K562 (cell line): Measurements from ENCODE around the gene TMEM138. TPM values are rescaled to one million over a fixed set of nuclear protein-coding genes. Genes with fewer than 3 reads are reported as not detected.

Source experiments
- ATAC-seq: fragments of 200-7000 bp; cut with Tn5 transposase; 3 replicates; pipeline ENCODE4 v1.9.1; 2020; ENCODE audit warnings: moderate library complexity
- BruUV-seq: library from RNA; stranded (reverse); fragments of 400-500 nt; replicated peaks from 2 replicates; lab custom pipeline; 2021; lab: Mats Ljungman, UMichigan
- CTCF ChIA-PET: fragments of 300-600 bp; formaldehyde crosslinking; extraction: SDS; loops from one replicate; lab custom pipeline; 2021; ENCODE audit warnings: low intra/inter-chr PET ratio; lab: Yijun Ruan, JAX
- POLR2A ChIA-PET: fragments of 300-600, 350-650 bp; sonication (Branson Sonifier 250); formaldehyde crosslinking; extraction: SDS; loops from one replicate; lab custom pipeline; 2021; ENCODE audit warnings: antibody characterized with exemption, inconsistent platforms; lab: Yijun Ruan, JAX
- DNase-seq, 4 experiments: peaks; one replicate each; pipeline versions ENCODE4 v3.0.0 to v3.0.0-alpha.2; 2011 to 2018; ENCODE audit warnings: low spot score in 3 of 4, mixed read lengths in 3 of 4; ENCODE audit errors: extremely low read depth in 1 of 4
- FAIRE-seq: peaks from 2 replicates; lab custom pipeline; 2011; peaks lifted over from hg19 to GRCh38; lab: Jason Lieb, UNC
- H2AFZ ChIP-seq: 2 replicates; pipeline ENCODE4 v1.6.0; 2011; ENCODE audit warnings: low read depth, low read length, control low read depth, inconsistent platforms
- H3K27ac ChIP-seq: fragments of 200-600 bp; 3 replicates; pipeline ENCODE4 v1.8.0; 2011; ENCODE audit warnings: low read depth, mild to moderate bottlenecking, control low read depth, inconsistent platforms, low read length, moderate library complexity, mixed read lengths; ENCODE audit errors: extremely low read depth
- H3K27me3 ChIP-seq, 2 experiments: fragments of 300-600 bp in 1 of 2; 2 replicates in 1 of 2; 3 replicates in 1 of 2; pipeline versions ENCODE4 v1.6.0 to v1.8.0; 2011; ENCODE audit warnings: inconsistent platforms in 2 of 2, low read length in 2 of 2, mild to moderate bottlenecking in 1 of 2, mixed read lengths in 1 of 2, moderate library complexity in 1 of 2; ENCODE audit not compliant: control insufficient read depth in 2 of 2, insufficient read depth in 2 of 2
- H3K36me3 ChIP-seq: fragments of 300-600 bp; 3 replicates; pipeline ENCODE4 v1.8.0; 2011; ENCODE audit warnings: mild to moderate bottlenecking, low read length, inconsistent platforms; ENCODE audit not compliant: control insufficient read depth, insufficient read depth
- H3K4me1 ChIP-seq, 2 experiments: fragments of 200-600 bp in 1 of 2; replicated peaks in 1 of 2; 2 replicates in 1 of 2; 3 replicates in 1 of 2; pipeline versions ENCODE4 v1.5.1 to v1.8.0; 2011; ENCODE audit warnings: inconsistent platforms in 2 of 2, low read length in 2 of 2, mild to moderate bottlenecking in 1 of 2, mixed read lengths in 1 of 2, moderate library complexity in 1 of 2; ENCODE audit not compliant: control insufficient read depth in 2 of 2, insufficient read depth in 2 of 2
- H3K4me2 ChIP-seq: 2 replicates; pipeline ENCODE4 v1.6.1; 2011; ENCODE audit warnings: low read length, control low read depth, inconsistent platforms, mixed read lengths; ENCODE audit not compliant: insufficient read depth
- H3K4me3 ChIP-seq: fragments of 200-600 bp; sonication (generic), shearing (Covaris generic); 2 replicates; pipeline ENCODE4 v1.5.1; 2016; ENCODE audit warnings: control low read depth, inconsistent platforms
- H3K79me2 ChIP-seq: fragments of 200-600 bp; 3 replicates; pipeline ENCODE4 v1.8.0; 2011; ENCODE audit warnings: low read length, inconsistent platforms; ENCODE audit not compliant: control insufficient read depth, insufficient read depth
- H3K9ac ChIP-seq, 2 experiments: 2 replicates each; pipeline versions ENCODE4 v1.6.0 to v1.6.1; 2011; ENCODE audit warnings: low read depth in 2 of 2, low read length in 2 of 2, control low read depth in 1 of 2, inconsistent platforms in 1 of 2, mild to moderate bottlenecking in 1 of 2, mixed read lengths in 1 of 2; ENCODE audit not compliant: insufficient read depth in 1 of 2
- H3K9me1 ChIP-seq: one replicate; pipeline ENCODE4 v1.6.0; 2011; ENCODE audit warnings: inconsistent platforms, mild to moderate bottlenecking, low read length, moderate library complexity; ENCODE audit not compliant: control insufficient read depth, insufficient read depth
- H3K9me3 ChIP-seq: replicated peaks from 2 replicates; pipeline ENCODE4 v1.5.1; 2011; ENCODE audit warnings: low read depth, low read length, inconsistent platforms; ENCODE audit not compliant: control insufficient read depth, insufficient read depth
- H4K20me1 ChIP-seq: replicated peaks from 2 replicates; pipeline ENCODE4 v1.6.1; 2011; ENCODE audit warnings: low read length, inconsistent platforms, mixed read lengths; ENCODE audit not compliant: control insufficient read depth, insufficient read depth
- ATF1 ChIP-seq, 2 experiments: fragments of 450-650 bp in 1 of 2; IDR thresholded peaks; 2 replicates each; pipeline ENCODE4 v1.6.1; 2016; ENCODE audit warnings: missing compliant biosample characterization in 1 of 2, missing genetic modification characterization in 1 of 2
- C11orf30 ChIP-seq: fragments of 450-650 bp; IDR thresholded peaks from 2 replicates; pipeline ENCODE4 v1.6.1; 2016; ENCODE audit warnings: low read depth, mild to moderate bottlenecking
- CBX3 ChIP-seq, 2 experiments: IDR thresholded peaks; 1 replicate in 1 of 2; 2 replicates in 1 of 2; pipeline ENCODE4 v1.6.1; 2012; ENCODE audit warnings: inconsistent platforms in 2 of 2, low read length in 2 of 2, borderline replicate concordance in 1 of 2, control low read depth in 1 of 2
- CREB5 ChIP-seq: fragments of 250-450 bp; sonication (Bioruptor Pico); IDR thresholded peaks from 2 replicates; pipeline ENCODE4 v1.5.0; 2020; ENCODE audit warnings: mild to moderate bottlenecking
- EGR1 ChIP-seq: fragments of 450-650 bp; conservative IDR thresholded peaks from 2 replicates; pipeline ENCODE4 v1.6.1; 2017; ENCODE audit warnings: mild to moderate bottlenecking
- HMGN3 ChIP-seq: IDR thresholded peaks from 2 replicates; pipeline ENCODE4 v1.6.1; 2011; ENCODE audit warnings: borderline replicate concordance, low read depth, mild to moderate bottlenecking, mixed read lengths, low read length; ENCODE audit not compliant: insufficient read length; ENCODE audit errors: extremely low read depth
- IFI16 ChIP-seq: fragments of 250-450 bp; sonication (Bioruptor Pico); IDR thresholded peaks from 2 replicates; pipeline ENCODE4 v2.1.2; 2022; ENCODE audit warnings: mild to moderate bottlenecking, inconsistent platforms
- ILK ChIP-seq: fragments of 450-650 bp; IDR thresholded peaks from 2 replicates; pipeline ENCODE4 v1.6.1; 2016; ENCODE audit warnings: missing genetic modification characterization, low read depth, mild to moderate bottlenecking, missing compliant biosample characterization, moderate library complexity, borderline replicate concordance
- MEF2D ChIP-seq: conservative IDR thresholded peaks from 2 replicates; pipeline ENCODE4 v1.6.1; 2016; ENCODE audit warnings: low read depth, missing genetic modification characterization, missing compliant biosample characterization
- NONO ChIP-seq, 2 experiments: fragments of 200-400 bp in 1 of 2; fragments of 450-650 bp in 1 of 2; formaldehyde crosslinking in 1 of 2; IDR thresholded peaks; 2 replicates each; pipeline ENCODE4 v1.6.1; 2017; ENCODE audit warnings: low read depth in 2 of 2, mild to moderate bottlenecking in 2 of 2, moderate library complexity in 2 of 2, low read length in 1 of 2
- PHTF2 ChIP-seq: fragments of 250-450 bp; sonication (Bioruptor Pico); IDR thresholded peaks from 2 replicates; pipeline ENCODE4 v1.5.0; 2021; ENCODE audit warnings: mild to moderate bottlenecking
- RREB1 ChIP-seq: fragments of 250-450 bp; sonication (Bioruptor Pico); IDR thresholded peaks from 2 replicates; pipeline ENCODE4 v1.4.0; 2020
- SRF ChIP-seq, 2 experiments: fragments of 250-450, 450-650 bp in 1 of 2; sonication (Bioruptor Pico) in 1 of 2; sonication (generic) in 1 of 2; formaldehyde crosslinking; IDR thresholded peaks; 2 replicates each; pipeline versions ENCODE4 v1.5.0 to v1.5.1; 2020 to 2022; ENCODE audit warnings: mild to moderate bottlenecking in 1 of 2, missing genetic modification reagents in 1 of 2
- TBL1XR1 ChIP-seq, 2 experiments: IDR thresholded peaks; 2 replicates each; pipeline ENCODE4 v1.6.1; 2012; ENCODE audit warnings: improper control_type of control experiment in 2 of 2, low read length in 2 of 2, mild to moderate bottlenecking in 1 of 2
- WGBS: fragments of 100-300 bp; shearing (Covaris generic); methylation state at CpG from one replicate; pipeline ENCODE4 v1.1.6; 2016; ENCODE audit warnings: low coverage, mixed read lengths; ENCODE audit not compliant: insufficient coverage; ENCODE audit errors: missing lambda C conversion rate; 5-methylcytosine and 5-hydroxymethylcytosine counted together
- in situ Hi-C: fragments of 300-500 bp; cut with MboI; formaldehyde crosslinking; loops from 4 replicates; pipeline ENCODE4 v1.15.0; 2018; ENCODE audit warnings: inconsistent platforms, mixed read lengths
- intact Hi-C: fragments of 100-400 bp; cut with micrococcal nuclease; formaldehyde crosslinking; loops from 2 replicates; pipeline ENCODE4 v1.14.2; 2022
- polyA plus RNA-seq, 8 experiments: library from polyadenylated mRNA; depleted of rRNA in 4 of 8; stranded (reverse) in 5 of 8; unstranded in 3 of 8; fragments of >200 nt; fragmentation: Nextera tagmentation in 2 of 8; fragmentation: Illumina TruSeq in 1 of 8; extraction: Ambion mirVana in 2 of 8; extraction: Trizol in 1 of 8; gene quantifications; 2 replicates each; pipeline versions ENCODE4 v1.2.1 to v1.2.3, GENCODE V29; 2011 to 2014; ENCODE audit warnings: inconsistent platforms in 1 of 8, missing spikeins in 1 of 8
- total RNA-seq, 7 experiments: library from RNA; depleted of rRNA in 6 of 7; stranded (reverse); fragments of >200 nt in 6 of 7; fragmentation: Illumina TruSeq in 2 of 7; extraction: Trizol in 2 of 7; gene quantifications; 2 replicates each; pipeline versions ENCODE4 v1.2.1 to v1.2.3, GENCODE V29; 2011 to 2021; ENCODE audit warnings: low replicate concordance in 1 of 7

Gene TMEM138
- total and polyA plus RNA-seq, 9 of the 15 experiments (the other 6 are each of a cell fraction or from before 2014, with no cell fraction given), result 23.2 to 168 (median 63.1) TPM

GRCh38 chr11:61350336-61350735, 11.8 kb upstream of the TMEM138 start:
- Histone ChIP-seq H3K27me3 (no peaks in the 10 kb centered on the region), H3K4me2 (no peak overlapping the region), H3K27ac (no peak overlapping the region), H3K4me3 (no peak overlapping the region), H3K4me1 (peaks cover 27 to 38% of the 10 kb centered on the region in 2 experiments), H3K9me1 (peaks cover 3% of the 10 kb centered on the region), H2AFZ (no peak overlapping the region), H3K36me3 (peaks cover 84% of the 10 kb centered on the region; the same call in 2 of the 3 replicates), H4K20me1 (no peaks in the 10 kb centered on the region), H3K79me2 (no peaks in the 10 kb centered on the region; the same call in 2 of the 3 replicates), H3K9ac (no peak overlapping the region), H3K9me3 (no peaks in the 10 kb centered on the region)
- no TSS peak for BruUV-seq
- FAIRE-seq, result no peak
- in situ Hi-C loops, result no loop called here
- no peak for DNase-seq
- intact Hi-C loops, result no loop called here
- ATAC-seq, result no peak
- 82% methylated on average over 1 of the region's 1 CpG for whole genome bisulfite sequencing
- CTCF ChIA-PET, result no interaction called here
- POLR2A ChIA-PET, result interaction anchor here (0.6 to 3.9 kb wide), 2 partner anchors 11 to 1193 kb away, joined by 3 to 36 read pairs; partner anchors contain the start of genes CYB561A3 and TMEM138
- TF ChIP-seq MEF2D (tag), result no peak
- no peak for TF ChIP-seq EGR1
- TF ChIP-seq ATF1 (CRISPR knock-in tag; IDR thresholded peaks at IDR 0.05), result no peak
- no peak for TF ChIP-seq ATF1 (tag; IDR thresholded peaks at IDR 0.05)
- no peak for TF ChIP-seq ILK (tag)
- TF ChIP-seq TBL1XR1 (IDR thresholded peaks at IDR 0.05; ENCODE audit: low read length in 2 of 2), result no peak
- TF ChIP-seq NONO (IDR thresholded peaks at IDR 0.05; ENCODE audit: low read depth in 2 of 2, low read length in 1 of 2), result no peak
- no peak for TF ChIP-seq SRF (CRISPR knock-in tag; IDR thresholded peaks at IDR 0.05)
- no peak for TF ChIP-seq CREB5 (CRISPR knock-in tag)
- no peak for TF ChIP-seq CBX3 (IDR thresholded peaks at IDR 0.05; ENCODE audit: borderline replicate concordance in 1 of 2, low read length in 2 of 2)
- no peak for TF ChIP-seq IFI16 (CRISPR knock-in tag)
- TF ChIP-seq HMGN3, result no peak
- no peak for TF ChIP-seq RREB1 (CRISPR knock-in tag)
- no peak for TF ChIP-seq C11orf30
- no peak for TF ChIP-seq PHTF2 (CRISPR knock-in tag)
